GM21381 (cell line): ENCODE measurements around the gene GSE1.

Experiments
- ATAC-seq: cut with Tn5 transposase; IDR thresholded peaks from one replicate; pipeline ENCODE4 v1.9.1; 2021; ENCODE audit warnings: mild to moderate bottlenecking, moderate library complexity; ENCODE audit not compliant: unreplicated experiment

The GSE1 gene

GRCh38 chr16:85631802-85632393 lies 18.8 kb downstream of the GSE1 start:
- ATAC-seq: no peak

DNA sequence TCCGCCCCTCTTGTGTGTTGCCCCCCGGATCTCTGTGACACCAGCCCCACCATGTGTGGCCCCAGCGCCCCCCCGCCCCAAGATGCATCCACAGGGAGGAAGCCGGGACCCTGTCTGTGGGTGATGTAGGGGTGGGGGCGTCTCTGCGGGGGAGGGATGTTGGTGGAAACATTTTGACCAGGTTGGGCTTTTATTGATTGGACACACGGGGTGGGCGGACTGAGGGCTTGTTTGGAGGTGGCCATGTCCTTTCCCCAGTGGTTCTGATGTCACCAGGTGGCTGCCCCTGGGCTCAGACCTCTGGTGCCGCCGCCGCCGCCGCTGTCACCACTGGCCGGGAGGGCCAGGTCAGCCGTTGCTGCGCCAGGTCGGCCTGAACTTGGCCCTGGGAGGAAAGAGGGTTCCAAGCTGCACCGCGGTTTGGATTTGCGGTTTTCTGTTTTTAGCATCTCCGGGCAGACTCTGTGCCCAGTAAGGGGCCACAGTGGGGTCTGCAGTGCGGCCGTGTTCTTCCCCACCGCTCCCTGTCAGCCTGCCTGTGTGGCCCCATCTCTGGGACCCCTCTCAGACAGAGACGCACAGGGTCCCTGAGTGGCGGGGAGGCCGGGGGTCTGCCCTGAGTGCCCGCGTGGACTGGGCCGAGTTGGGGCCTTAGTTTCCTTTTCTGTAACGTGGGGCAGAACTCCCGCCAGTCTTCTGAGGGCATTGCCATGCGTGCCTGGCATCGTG lies 19.8 kb downstream of the GSE1 start:
- no peak for ATAC-seq

DNA sequence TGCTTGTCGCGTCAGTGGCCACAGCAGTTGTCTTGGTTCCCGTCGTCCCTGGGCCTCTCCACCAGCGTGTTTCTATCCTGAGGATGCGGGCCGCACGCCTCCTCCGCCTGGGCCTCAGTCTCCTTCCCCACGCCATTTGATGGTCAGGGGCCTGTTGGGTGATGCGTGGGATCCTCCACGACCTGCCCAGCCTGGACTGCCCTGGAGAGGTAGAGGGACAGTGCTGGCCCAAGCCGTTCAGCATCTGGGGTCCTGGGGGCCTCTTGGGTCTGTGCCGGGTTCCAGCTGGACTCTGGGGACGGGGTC lies 20.3 kb downstream of the GSE1 start:
- no peak for ATAC-seq

GRCh38 chr16:85633888-85634287 lies 20.8 kb downstream of the GSE1 start:
- no peak for ATAC-seq

- no peak for ATAC-seq
Observed at GRCh38 chr16:85634747-85635544, 21.8 kb downstream of the GSE1 start.

GRCh38 chr16:85635545-85636140 lies 22.5 kb downstream of the GSE1 start:
- ATAC-seq: no peak

DNA sequence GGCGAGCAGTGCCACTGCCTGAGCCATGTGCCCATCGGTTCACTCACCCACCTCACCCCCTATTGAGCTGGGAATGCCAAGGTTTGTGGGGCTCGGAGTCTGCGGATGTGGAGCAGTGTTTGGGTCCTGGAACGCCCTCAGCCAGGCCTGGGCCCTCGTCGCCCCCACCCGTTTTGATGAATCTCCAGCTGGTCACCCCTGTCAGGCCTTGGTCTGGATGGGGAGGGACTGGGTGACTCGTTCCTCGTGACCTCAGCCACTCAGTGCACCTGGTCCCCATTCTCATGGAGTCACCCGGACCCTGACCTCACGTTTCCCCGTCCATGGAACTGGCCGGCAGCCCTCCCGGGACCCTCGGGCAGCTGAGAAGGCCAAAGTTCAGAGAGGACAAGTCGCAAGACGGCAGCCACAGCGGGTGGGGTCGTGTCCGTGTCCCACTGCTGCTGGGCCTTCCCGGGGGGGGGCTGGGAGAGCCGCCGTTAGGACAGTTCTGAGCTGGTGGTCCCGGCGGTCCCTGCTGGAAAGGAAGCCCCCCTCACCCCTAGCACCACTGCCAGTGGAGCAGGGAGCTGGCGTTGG lies 23.2 kb downstream of the GSE1 start:
- no peak for ATAC-seq

DNA sequence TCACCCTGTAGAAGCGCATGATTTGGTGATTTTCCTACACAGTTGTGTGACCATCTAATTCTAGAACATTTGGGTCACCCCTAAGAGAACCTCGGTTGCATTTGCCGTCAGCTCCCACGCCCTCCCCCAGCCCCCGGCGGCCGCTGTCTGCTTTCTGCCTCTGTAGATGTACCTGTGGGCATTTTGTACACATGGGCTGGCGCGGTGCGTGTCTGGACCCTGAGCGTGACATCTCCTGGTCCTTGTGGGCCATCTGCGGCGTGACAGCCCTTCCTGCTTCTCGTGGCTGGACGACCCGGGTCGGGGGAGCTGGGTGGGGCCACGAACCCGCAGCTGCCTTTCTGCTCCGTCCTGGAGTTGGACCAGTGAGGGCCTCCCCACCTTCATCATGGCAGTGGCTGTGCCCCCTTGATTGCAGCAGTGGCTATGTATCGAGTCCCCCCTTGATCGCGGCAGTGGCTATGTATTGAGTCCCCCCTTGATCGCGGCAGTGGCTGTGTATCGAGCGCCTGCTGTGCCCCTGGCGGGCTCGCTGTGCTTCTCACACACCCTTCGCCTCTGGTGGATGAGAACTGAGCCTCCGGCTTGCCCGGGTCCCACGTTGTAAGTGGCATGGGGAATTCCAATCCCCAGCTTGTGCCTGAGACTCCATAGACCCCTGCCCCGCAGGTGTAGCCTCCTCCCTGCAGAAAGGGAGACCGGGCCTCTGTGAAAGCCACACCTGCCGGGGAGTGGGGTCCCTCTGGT lies 24.1 kb downstream of the GSE1 start:
- no peak for ATAC-seq

- ATAC-seq: no peak
Observed at GRCh38 chr16:85637808-85638647, 24.9 kb downstream of the GSE1 start.

DNA sequence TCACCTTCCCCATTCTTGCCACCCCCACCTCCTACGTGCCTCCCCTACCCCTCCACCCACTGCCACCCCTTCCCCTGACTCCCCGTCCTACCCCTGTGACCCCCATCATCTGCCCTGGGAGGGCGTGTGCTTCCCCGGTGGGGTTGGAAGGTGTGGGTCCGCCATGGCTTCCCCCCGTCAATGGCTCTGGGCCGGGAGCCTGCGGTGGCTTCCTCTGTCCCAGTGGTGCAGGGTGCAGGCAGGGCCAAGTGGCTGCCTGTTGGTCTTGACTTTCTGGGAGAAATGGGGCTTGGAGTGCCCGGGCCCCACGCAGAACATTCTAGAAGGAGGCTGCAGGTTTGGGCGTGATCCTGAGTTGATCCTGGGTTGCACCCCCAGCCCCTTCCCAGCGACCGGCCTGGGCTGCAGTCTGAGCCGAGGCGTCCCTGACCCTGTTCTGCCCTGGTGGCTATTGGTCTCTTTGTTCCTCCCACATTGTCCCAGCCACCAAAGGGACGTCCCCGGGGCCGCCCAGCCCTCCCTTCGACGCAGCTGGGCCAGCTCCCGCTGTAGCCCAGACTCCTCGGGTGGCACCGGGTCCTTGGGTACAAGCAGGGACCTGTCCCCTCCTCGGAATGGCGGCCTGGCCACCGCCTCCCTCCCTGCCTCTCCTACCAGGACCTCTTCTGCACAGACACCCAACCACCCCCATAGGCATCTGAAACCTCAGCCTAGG lies 25.7 kb downstream of the GSE1 start:
- no peak for ATAC-seq

GRCh38 chr16:85639529-85640253 lies 26.6 kb downstream of the GSE1 start:
- ATAC-seq: no peak

GRCh38 chr16:85640254-85640558 lies 27.1 kb downstream of the GSE1 start:
- ATAC-seq: no peak

DNA sequence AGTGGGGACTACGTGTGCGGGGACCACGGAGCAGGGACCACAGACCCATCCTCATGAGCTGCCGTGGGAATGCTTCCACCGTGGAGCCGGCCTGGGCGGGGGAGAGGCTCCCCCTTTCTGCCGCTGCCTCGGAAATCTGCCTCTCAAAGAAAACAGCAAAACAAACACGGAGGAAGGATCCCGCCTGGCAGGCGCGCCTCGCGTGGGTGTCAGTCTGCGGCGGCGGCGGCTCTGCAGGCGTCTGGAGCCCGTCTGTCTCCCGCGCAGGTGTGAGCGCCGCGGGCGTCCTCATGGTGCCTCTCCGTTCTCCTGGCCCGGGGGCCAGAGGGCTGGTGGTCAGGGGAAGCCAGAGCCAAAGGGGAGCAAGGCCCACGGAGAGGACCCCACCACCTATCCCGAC lies 27.5 kb downstream of the GSE1 start:
- no peak for ATAC-seq

DNA sequence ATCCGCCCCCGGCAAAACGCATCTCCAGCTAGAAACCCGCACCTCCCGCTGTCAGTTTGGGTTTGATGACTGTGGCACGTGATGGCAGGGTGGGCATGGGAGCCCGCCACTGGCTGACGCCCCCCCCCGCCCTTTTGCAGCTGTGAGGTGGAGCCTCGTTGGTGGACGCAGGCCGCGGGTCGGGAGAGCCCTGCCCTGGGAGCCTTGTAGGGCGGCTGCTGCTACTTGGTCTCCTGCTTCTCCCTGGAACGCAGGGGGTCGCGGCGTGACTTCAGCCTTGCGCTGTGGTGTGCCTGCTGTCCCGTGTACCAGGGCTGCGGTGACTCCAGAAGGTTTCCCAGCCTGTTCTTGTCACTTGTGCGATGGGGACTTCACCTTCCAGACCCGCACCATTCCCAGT lies 28.2 kb downstream of the GSE1 start:
- no peak for ATAC-seq

- ATAC-seq: no peak
Observed at GRCh38 chr16:85641776-85642176, 28.7 kb downstream of the GSE1 start.

GRCh38 chr16:85642762-85643358 lies 29.7 kb downstream of the GSE1 start:
- ATAC-seq: no peak

- no peak for ATAC-seq
Observed at GRCh38 chr16:85643631-85644030, 30.5 kb downstream of the GSE1 start.

DNA sequence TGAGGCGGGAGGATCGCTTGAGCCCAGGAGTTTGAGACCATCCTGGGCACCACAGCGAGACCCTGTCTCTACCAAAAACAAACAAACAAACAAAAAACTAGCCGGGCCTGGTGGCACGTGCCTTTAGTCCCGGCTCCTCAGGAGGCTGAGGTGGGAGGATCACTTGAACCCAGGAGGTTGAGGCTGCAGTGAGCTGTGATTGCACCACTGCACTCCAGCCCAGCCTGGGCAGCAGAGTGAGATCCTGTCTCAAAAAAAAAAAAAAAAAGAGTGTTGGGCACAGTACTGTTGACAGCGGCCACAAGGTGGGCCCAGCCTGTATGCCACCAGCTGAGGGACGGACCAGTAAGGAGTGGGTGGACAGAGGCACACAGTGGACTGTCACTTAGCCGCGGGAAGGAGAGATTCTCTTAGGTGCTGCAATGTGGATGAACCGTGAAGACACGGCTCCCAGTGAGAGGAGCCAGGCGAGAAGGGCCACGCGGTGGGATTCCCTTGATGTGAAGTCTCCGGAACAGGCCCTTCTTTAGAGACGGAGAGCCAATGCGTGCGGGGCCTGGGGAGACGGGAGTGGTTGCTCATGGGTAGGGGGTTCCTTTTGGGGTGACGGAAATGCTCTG lies 31.1 kb downstream of the GSE1 start:
- ATAC-seq: no peak
